ENCODE measurements around the gene EYS.
"Not testable (repeated sequence)": the region's sequence is repeated elsewhere in the genome, so short reads cannot be mapped to it uniquely, and the experiment has no call there.

DNA sequence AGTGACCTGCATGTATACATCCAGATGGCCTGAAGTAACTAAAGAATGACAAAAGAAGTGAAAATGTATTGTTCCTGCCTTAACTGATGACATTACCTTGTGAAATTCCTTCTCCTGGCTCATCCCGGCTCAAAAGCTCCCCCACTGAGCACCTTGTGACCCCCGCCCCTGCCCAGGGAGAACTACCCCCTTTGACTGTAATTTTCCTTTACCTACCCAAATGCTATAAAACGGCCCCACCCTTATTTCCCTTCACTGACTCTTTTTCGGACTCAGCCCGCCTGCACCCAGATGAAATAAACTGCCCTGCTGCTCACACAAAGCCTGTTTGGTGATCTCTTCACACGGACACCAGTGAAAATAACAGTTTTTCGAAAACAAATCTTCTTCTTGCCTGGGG lies 138.0 kb downstream of the EYS start:
- not testable (repeated sequence) for TF ChIP-seq POLR2A (IDR thresholded peaks at IDR 0.05; ENCODE audit: low read depth); CTCF (IDR thresholded peaks at IDR 0.05); EP300 (IDR thresholded peaks at IDR 0.05)
